PC-9 (cell line): ENCODE results near the gene RINL. TPM values are rescaled to one million over a fixed set of nuclear protein-coding genes. Genes with fewer than 3 reads are reported as not detected.

Source experiments
- BruUV-seq: library from RNA; stranded (reverse); fragments of 400-500 nt; replicated peaks from 2 replicates; lab custom pipeline; 2021; lab: Mats Ljungman, UMichigan
- CTCF ChIA-PET: fragments of 300-600 bp; sonication (Branson Sonifier 250); formaldehyde crosslinking; loops from one replicate; lab custom pipeline; 2022; ENCODE audit warnings: antibody characterized with exemption; lab: Charles Lee
- POLR2A ChIA-PET: fragments of 300-600 bp; sonication (Branson Sonifier 250); formaldehyde crosslinking; loops from one replicate; lab custom pipeline; 2022; ENCODE audit warnings: antibody characterized with exemption; ENCODE audit not compliant: unreplicated experiment; lab: Charles Lee
- DNase-seq, 2 experiments: peaks; one replicate each; pipeline versions ENCODE4 v3.0.0 to v3.0.0-alpha.2; 2015 to 2022; ENCODE audit warnings: mixed read lengths in 1 of 2
- H2AFZ ChIP-seq: fragments of 200-600 bp; sonication (generic); 2 replicates; pipeline ENCODE4 v1.8.1; 2017; ENCODE audit warnings: antibody characterized with exemption
- H3F3A ChIP-seq: fragments of 200-600 bp; sonication (generic); 2 replicates; pipeline ENCODE4 v1.8.1; 2017; ENCODE audit warnings: antibody characterized with exemption, mild to moderate bottlenecking, low read depth; ENCODE audit not compliant: insufficient read depth
- H3K27ac ChIP-seq: fragments of 200-600 bp; sonication (generic); 2 replicates; pipeline ENCODE4 v1.6.1; 2016; ENCODE audit warnings: mixed run types
- H3K27me3 ChIP-seq: fragments of 200-600 bp; sonication (generic); 2 replicates; pipeline ENCODE4 v1.6.1; 2016; ENCODE audit warnings: low read depth, mixed run types; ENCODE audit not compliant: insufficient read depth
- H3K36me3 ChIP-seq: fragments of 200-600 bp; sonication (generic); 2 replicates; pipeline ENCODE4 v1.6.1; 2016; ENCODE audit warnings: low read depth, mixed run types
- H3K4me1 ChIP-seq: fragments of 200-600 bp; sonication (generic); replicated peaks from 2 replicates; pipeline ENCODE4 v1.6.1; 2016; ENCODE audit warnings: mixed run types; ENCODE audit not compliant: insufficient read depth
- H3K4me2 ChIP-seq: fragments of 200-600 bp; sonication (generic); 2 replicates; pipeline ENCODE4 v1.6.1; 2017; ENCODE audit warnings: mixed run types
- H3K4me3 ChIP-seq: fragments of 200-600 bp; sonication (generic); 2 replicates; pipeline ENCODE4 v1.6.1; 2016; ENCODE audit warnings: mixed run types
- H3K79me2 ChIP-seq: fragments of 200-600 bp; sonication (generic); 2 replicates; pipeline ENCODE4 v1.6.1; 2017; ENCODE audit warnings: low read depth, mixed run types
- H3K9me2 ChIP-seq: fragments of 200-600 bp; sonication (generic); 2 replicates; pipeline ENCODE4 v1.8.1; 2017; ENCODE audit warnings: mild to moderate bottlenecking; ENCODE audit not compliant: insufficient read depth
- H3K9me3 ChIP-seq: fragments of 200-600 bp; sonication (generic); 2 replicates; pipeline ENCODE4 v1.8.1; 2016; ENCODE audit warnings: low read depth; ENCODE audit not compliant: insufficient read depth
- H4K20me1 ChIP-seq: fragments of 200-600 bp; sonication (generic); 2 replicates; pipeline ENCODE4 v1.8.1; 2017; ENCODE audit not compliant: insufficient read depth
- CTCF ChIP-seq: fragments of 200-600 bp; sonication (generic); conservative IDR thresholded peaks from 2 replicates; pipeline ENCODE4 v1.6.1; 2017; ENCODE audit warnings: mixed run types, antibody characterized with exemption, mild to moderate bottlenecking, moderate library complexity
- EZH2 ChIP-seq: fragments of 200-600 bp; sonication (generic); IDR thresholded peaks from 2 replicates; pipeline ENCODE4 v1.8.0; 2017; ENCODE audit warnings: antibody characterized with exemption, low read depth
- intact Hi-C: fragments of 100-400 bp; cut with micrococcal nuclease; formaldehyde crosslinking; loops from one replicate; pipeline ENCODE4 v1.10.0; 2022; ENCODE audit not compliant: unreplicated experiment
- total RNA-seq: library from RNA; stranded (reverse); gene quantifications from 2 replicates; pipeline ENCODE4 v1.2.3, GENCODE V29; 2021

The RINL gene
- total RNA-seq, 1 experiment from 2014 or later: 10.3 TPM

- ChIA-PET CTCF (no interaction called here), POLR2A (interaction anchor here (0.7 kb wide), 1 partner anchor 29 kb away, joined by 12 read pairs; no protein-coding TSS in a partner anchor)
These were observed 44.0 kb downstream of the RINL start for GRCh38 chr19:38834104-38834490.

GRCh38 chr19:38833092-38833425 lies 45.0 kb downstream of the RINL start:
- TF ChIP-seq EZH2 (no peak), CTCF (no peak)
- H2AFZ ChIP-seq: no peak overlapping the region
- no peak for DNase-seq
- H4K20me1 ChIP-seq: no peaks in the 10 kb centered on the region
- peak overlapping the region; percentile 78; the same call in 1 of the 2 replicates for H3K4me2 ChIP-seq
- H3K9me3 ChIP-seq: no peaks in the 10 kb centered on the region
- ChIA-PET CTCF (interaction anchor here (0.6 to 0.7 kb wide), 2 partner anchors 109 to 116 kb away, joined by 5 to 6 read pairs; no protein-coding TSS in a partner anchor), POLR2A (interaction anchor here (0.7 kb wide), 1 partner anchor 199 kb away, joined by 4 read pairs; no protein-coding TSS in a partner anchor)
- no peaks in the 10 kb centered on the region for H3K27me3 ChIP-seq
- intact Hi-C loops: loop anchor here (5.0 to 10.0 kb wide), 3 partner anchors 36 to 428 kb away; partner anchors contain the start of genes FAM98C and FBXO27
- H3K79me2 ChIP-seq: peaks cover 30% of the 10 kb centered on the region
- BruUV-seq: no TSS peak
- H3F3A ChIP-seq: peaks cover 79% of the 10 kb centered on the region
- H3K36me3 ChIP-seq: peaks cover 21% of the 10 kb centered on the region
- H3K4me1 ChIP-seq: peaks cover 86% of the 10 kb centered on the region
- no peak overlapping the region for H3K4me3 ChIP-seq
- H3K9me2 ChIP-seq: no peaks in the 10 kb centered on the region
- H3K27ac ChIP-seq: peak overlapping the region; percentile 98

More at GRCh38 chr19:38834104-38834490, 44.0 kb downstream of the RINL start:
- H3F3A ChIP-seq: peaks cover 83% of the 10 kb centered on the region
- peaks cover 22% of the 10 kb centered on the region for H3K36me3 ChIP-seq
- peak overlapping the region; percentile 98; the same call in 1 of the 2 replicates for H3K27ac ChIP-seq
- H3K4me1 ChIP-seq: peaks cover 83% of the 10 kb centered on the region
- no peak overlapping the region for H3K4me3 ChIP-seq
- H2AFZ ChIP-seq: no peak overlapping the region
- intact Hi-C loops: loop anchor here (5.0 to 10.0 kb wide), 3 partner anchors 37 to 429 kb away; partner anchors contain the start of genes FAM98C and FBXO27
- no peaks in the 10 kb centered on the region for H4K20me1 ChIP-seq
- BruUV-seq: no TSS peak
- no peak for TF ChIP-seq EZH2
- no peak for TF ChIP-seq CTCF
- H3K79me2 ChIP-seq: peaks cover 30% of the 10 kb centered on the region
- H3K9me3 ChIP-seq: no peaks in the 10 kb centered on the region
- no peak for DNase-seq
- H3K27me3 ChIP-seq: no peaks in the 10 kb centered on the region
- no peaks in the 10 kb centered on the region for H3K9me2 ChIP-seq
- H3K4me2 ChIP-seq: no peak overlapping the region

DNA sequence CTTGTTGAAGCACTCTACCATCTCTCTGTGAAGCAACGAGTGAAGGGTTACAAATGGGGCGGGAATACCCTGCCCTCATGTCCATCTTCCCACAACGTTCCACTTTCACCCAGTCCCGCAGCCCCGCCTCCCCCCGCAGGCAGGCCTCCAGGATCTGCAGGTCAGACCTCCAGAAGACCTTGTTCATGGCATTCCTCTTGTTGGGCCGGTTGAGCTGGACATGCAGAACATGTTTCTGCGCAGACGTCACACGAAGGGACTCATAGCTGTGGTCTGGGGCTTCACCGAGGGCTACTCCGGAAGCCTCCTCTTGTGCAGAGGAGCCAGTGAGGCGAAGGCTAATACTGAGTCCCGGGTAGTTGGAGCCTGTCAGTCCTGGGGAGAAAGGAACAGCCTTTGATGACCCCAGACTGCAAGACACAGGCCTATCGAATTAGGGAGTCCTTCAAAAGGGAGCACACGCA lies 46.9 kb downstream of the RINL start:
- Histone ChIP-seq H3K4me2 (peak overlapping the region; percentile 78), H3K4me3 (peak overlapping the region; percentile 60), H4K20me1 (no peaks in the 10 kb centered on the region), H3K36me3 (peaks cover 9% of the 10 kb centered on the region), H3F3A (peaks cover 60% of the 10 kb centered on the region), H3K79me2 (peaks cover 20% of the 10 kb centered on the region), H3K27ac (peak overlapping the region; percentile 98), H3K9me2 (no peaks in the 10 kb centered on the region), H3K9me3 (no peaks in the 10 kb centered on the region), H3K27me3 (no peaks in the 10 kb centered on the region), H3K4me1 (peaks cover 67% of the 10 kb centered on the region), H2AFZ (peak overlapping the region; percentile 58; the same call in 1 of the 2 replicates)
- intact Hi-C loops: loop anchor here (1.0 to 10.0 kb wide), 9 partner anchors 20 to 572 kb away; partner anchors contain the start of genes FAM98C, FBXO27, MRPS12 and SARS2
- POLR2A ChIA-PET: interaction anchor here (0.5 to 1.4 kb wide), 12 partner anchors 38 to 564 kb away, joined by 3 to 22 read pairs (median 7); partner anchors contain the start of genes ACTN4 and EIF3K
- peak; percentile 96 to 100 for DNase-seq
- no peak for TF ChIP-seq EZH2
- TF ChIP-seq CTCF: no peak
- TSS peak; percentile 43 for BruUV-seq
- CTCF ChIA-PET: interaction anchor here (0.5 to 0.7 kb wide), 3 partner anchors 24 to 187 kb away, joined by 3 to 6 read pairs (median 3); no protein-coding TSS in a partner anchor
